ENCODE measurements around the gene CEBPZOS. TPM values are rescaled to one million over a fixed set of nuclear protein-coding genes. Genes with fewer than 3 reads are reported as not detected.

Gene CEBPZOS
- total and polyA plus RNA-seq, 2 of the 8 experiments (the other 6 are each of a cell fraction or from before 2014, with no cell fraction given), result 27.3 to 43.5 TPM

DNA sequence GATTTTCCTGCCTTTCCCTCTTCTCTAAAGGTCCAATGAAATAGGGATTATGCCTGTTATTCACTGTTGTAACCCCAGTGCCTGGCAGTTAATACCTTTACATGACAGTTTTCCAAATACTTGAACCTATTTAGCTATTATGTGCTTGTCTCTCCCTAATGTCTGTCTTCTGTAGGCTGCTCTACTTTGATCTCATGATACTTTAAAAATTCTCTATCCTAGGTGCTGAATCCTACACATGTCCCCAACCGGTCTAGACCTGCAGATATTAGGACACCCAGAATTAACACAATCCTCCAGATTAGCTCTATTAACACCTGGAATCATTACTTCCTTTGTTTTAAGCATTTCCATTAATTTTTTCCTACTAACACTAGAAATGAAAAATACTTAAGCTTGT is 27.8 kb downstream of the CEBPZOS start:
- Histone ChIP-seq H3K23ac (ENCODE audit: insufficient read length) (no peak overlapping the region), H3K14ac (ENCODE audit: insufficient read length) (no peak overlapping the region), H3K4me3 (ENCODE audit: extremely low read depth in 1 of 4, insufficient read depth in 2 of 4, low read depth in 3 of 4, low read length in 4 of 4) (peak overlapping the region in 1 of 4 experiments; percentile 44; a peak in 3 of 8 replicates), H3K4me1 (replicated peaks in 1 of 4; ENCODE audit: control insufficient read depth in 3 of 4, insufficient read depth in 4 of 4, low read length in 3 of 4) (peaks cover 2 to 13% (median 8%) of the 10 kb centered on the region in 4 experiments), H3K23me2 (ENCODE audit: low read depth, low read length) (no peaks in the 10 kb centered on the region), H4K8ac (ENCODE audit: extremely low read depth, insufficient read depth, low read length) (no peak overlapping the region), H3K79me2 (ENCODE audit: control insufficient read depth in 1 of 2, insufficient read depth in 2 of 2, low read length in 2 of 2) (peaks cover 24 to 82% of the 10 kb centered on the region in 2 experiments; a peak in 3 of 4 replicates), H3K9me3 (ENCODE audit: insufficient read depth in 2 of 2, low read depth in 1 of 2, low read length in 1 of 2) (no peaks in the 10 kb centered on the region), H3K27ac (ENCODE audit: low read depth, low read length) (no peak overlapping the region), H2BK15ac (ENCODE audit: low read length) (no peak overlapping the region), H4K5ac (ENCODE audit: insufficient read length, low read depth, low read length) (no peak overlapping the region), H2BK120ac (replicated peaks; ENCODE audit: low read depth, low read length) (no peak overlapping the region), H2AFZ (ENCODE audit: low read length) (no peak overlapping the region), H4K91ac (replicated peaks; ENCODE audit: insufficient read length, low read length) (no peak overlapping the region), H3K36me3 (ENCODE audit: control insufficient read depth in 2 of 4, insufficient read depth in 4 of 4, low read length in 3 of 4) (peaks cover 21 to 87% (median 62%) of the 10 kb centered on the region in 4 experiments), H4K20me1 (replicated peaks in 1 of 2; ENCODE audit: control insufficient read depth in 1 of 2, insufficient read depth in 2 of 2, low read length in 2 of 2) (peaks cover 0 to 4% of the 10 kb centered on the region in 2 experiments), H2BK20ac (ENCODE audit: low read length) (no peak overlapping the region), H3K4ac (replicated peaks; ENCODE audit: insufficient read length, low read depth, low read length) (no peak overlapping the region), H3K9ac (replicated peaks in 1 of 4; ENCODE audit: extremely low read depth in 1 of 4, low read depth in 3 of 4, low read length in 3 of 4) (no peak overlapping the region), H2BK5ac (ENCODE audit: low read depth, low read length) (no peak overlapping the region), H3K18ac (ENCODE audit: extremely low read depth, low read length) (no peak overlapping the region), H3K4me2 (ENCODE audit: insufficient read depth in 1 of 2, low read depth in 2 of 2, low read length in 2 of 2) (peak overlapping the region; percentile 39 to 59; a peak in 3 of 4 replicates), H2BK12ac (ENCODE audit: low read depth, low read length) (no peak overlapping the region), H3K79me1 (ENCODE audit: low read depth, low read length) (peaks cover 5% of the 10 kb centered on the region; the same call in 1 of the 2 replicates), H3K56ac (replicated peaks; ENCODE audit: insufficient read length, low read depth, low read length) (no peak overlapping the region), H3K27me3 (replicated peaks in 1 of 4; ENCODE audit: control insufficient read depth in 3 of 4, extremely low read depth in 1 of 4, insufficient read depth in 3 of 4, low read length in 3 of 4) (no peaks in the 10 kb centered on the region), H2AK5ac (ENCODE audit: low read depth, low read length) (no peak overlapping the region)
- no peak for FAIRE-seq
- DNase-seq (ENCODE audit: low read depth in 1 of 2, low spot score in 2 of 2), result no peak
- no peak for TF ChIP-seq RAD21 (IDR thresholded peaks at IDR 0.05 in 1 of 2, conservative IDR thresholded peaks at IDR 0.05 in 1 of 2; ENCODE audit: low read depth in 2 of 2, low read length in 2 of 2)
- no peak for TF ChIP-seq GABPA (IDR thresholded peaks at IDR 0.05; ENCODE audit: borderline replicate concordance, insufficient read depth, low read length)
- no peak for TF ChIP-seq EZH2 (IDR thresholded peaks at IDR 0.05; ENCODE audit: low read depth, low read length, severe bottlenecking)
- TF ChIP-seq SAP30 (IDR thresholded peaks at IDR 0.05; ENCODE audit: insufficient read depth, insufficient replicate concordance, low read length), result no peak
- no peak for TF ChIP-seq CHD2 (IDR thresholded peaks at IDR 0.05; ENCODE audit: low read length)
- TF ChIP-seq CBX8 (IDR thresholded peaks at IDR 0.05; ENCODE audit: borderline replicate concordance, low read depth, low read length), result no peak
- TF ChIP-seq, protein P1, sequence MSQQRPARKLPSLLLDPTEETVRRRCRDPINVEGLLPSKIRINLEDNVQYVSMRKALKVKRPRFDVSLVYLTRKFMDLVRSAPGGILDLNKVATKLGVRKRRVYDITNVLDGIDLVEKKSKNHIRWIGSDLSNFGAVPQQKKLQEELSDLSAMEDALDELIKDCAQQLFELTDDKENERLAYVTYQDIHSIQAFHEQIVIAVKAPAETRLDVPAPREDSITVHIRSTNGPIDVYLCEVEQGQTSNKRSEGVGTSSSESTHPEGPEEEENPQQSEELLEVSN (IDR thresholded peaks at IDR 0.05), result no peak
- WGBS, 2 experiments (ENCODE audit: extremely low coverage in 1 of 2, insufficient coverage in 1 of 2, insufficient read length in 1 of 2, insufficient replicate concordance in 2 of 2, low coverage in 1 of 2, low lambda C conversion rate in 2 of 2, missing lambda C conversion rate in 1 of 2), result 96% methylated on average over 1 of the region's 1 CpG; no CpG with 5 or more reads in 1 of the 2 experiments
- POLR2A ChIA-PET (ENCODE audit: partially characterized antibody), result interaction anchor here (0.8 to 2.4 kb wide), 7 partner anchors 9 to 31 kb away, joined by 3 to 12 read pairs (median 4); no protein-coding TSS in a partner anchor
- CTCF ChIA-PET (ENCODE audit: partially characterized antibody), result interaction anchor here (0.7 to 2.2 kb wide), 4 partner anchors 12 to 1359 kb away, joined by 3 to 11 read pairs (median 4); no protein-coding TSS in a partner anchor

Data from H1 (cell line).